Peyer's patch (tissue), 4 donors: Measurements from ENCODE around the gene SLC35B1.
A peak's percentile ranks its signal among the peaks of the same experiment; 100 is the strongest.

Experiments
- CTCF ChIP-seq, 6 experiments: fragments of 450-650 bp in 4 of 6; fragments of 200-600 bp in 2 of 6; sonication (generic) in 1 of 6; IDR thresholded peaks; one replicate each; pipeline ENCODE4 v1.5.1; 2017 to 2019; ENCODE audit warnings: antibody characterized with exemption in 6 of 6, mild to moderate bottlenecking in 3 of 6, moderate library complexity in 1 of 6
- POLR2A ChIP-seq, 2 donors: fragments of 450-650 bp; IDR thresholded peaks; one replicate each; pipeline ENCODE4 v1.5.1; 2017; ENCODE audit warnings: antibody characterized with exemption in 2 of 2, mild to moderate bottlenecking in 2 of 2, moderate library complexity in 2 of 2

DNA sequence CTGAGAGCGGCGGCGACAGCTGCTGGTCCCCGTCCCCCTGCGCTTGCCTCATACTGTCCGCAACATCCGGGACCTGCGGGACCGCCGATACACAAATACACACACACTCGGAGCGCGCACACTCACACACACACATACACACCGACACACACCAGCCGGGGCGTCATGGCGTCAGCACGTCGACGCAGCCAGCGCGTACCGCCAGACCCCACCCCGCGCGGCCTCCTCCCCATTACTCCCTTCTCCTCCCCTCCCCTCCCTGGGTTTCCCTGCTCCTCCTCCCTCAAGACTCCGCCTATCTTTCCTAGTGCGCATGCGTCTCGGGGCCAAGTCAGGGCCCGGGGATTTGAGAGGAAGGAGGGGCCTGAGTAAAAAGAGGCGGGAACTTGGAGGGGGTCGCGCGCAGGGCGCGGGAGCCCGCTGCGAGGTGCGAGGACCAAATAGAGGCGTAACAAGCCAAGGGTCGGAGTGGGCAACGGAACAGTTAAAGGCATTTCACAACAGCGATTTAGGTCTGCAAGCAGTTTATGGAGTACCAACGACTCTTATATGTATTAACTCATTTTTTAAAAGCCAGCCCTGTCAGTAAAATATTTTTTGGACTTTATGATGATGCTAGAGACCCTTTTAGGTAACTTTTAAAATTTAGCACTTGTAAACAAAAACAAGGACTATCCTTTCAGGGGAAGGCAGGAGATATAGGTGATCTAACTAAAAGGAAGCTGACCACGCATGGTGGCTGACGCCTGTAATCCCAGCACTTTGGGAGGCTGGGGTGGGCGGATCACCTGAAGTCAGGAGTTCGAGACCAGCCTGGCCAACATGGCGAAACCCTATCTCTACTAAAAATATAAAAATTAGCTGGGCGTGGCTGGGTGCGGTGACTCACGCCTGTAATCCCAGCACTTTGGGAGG, 29.6 kb downstream of the SLC35B1 start, which contains the start of gene SPOP:
- TF ChIP-seq CTCF (IDR thresholded peaks at IDR 0.05) (no peak), POLR2A (IDR thresholded peaks at IDR 0.05) (peak; percentile 17 to 66)
